Fibroblast of villous mesenchyme (primary cell): ENCODE data around the gene FUT3. TPM values are rescaled to one million over a fixed set of nuclear protein-coding genes. Genes with fewer than 3 reads are reported as not detected.

Source experiments
- DNase-seq: peaks from one replicate; pipeline ENCODE4 v3.0.0-alpha.2; 2010; ENCODE audit warnings: low read depth
- H3K4me3 ChIP-seq: 2 replicates; pipeline ENCODE4 v1.5.1; 2011; ENCODE audit warnings: low read depth, mild to moderate bottlenecking, low read length
- CTCF ChIP-seq: IDR thresholded peaks from 2 replicates; pipeline ENCODE4 v1.5.1; 2012; ENCODE audit warnings: low read depth, mild to moderate bottlenecking, low read length; ENCODE audit not compliant: insufficient read depth
- total RNA-seq: library from RNA; depleted of rRNA; stranded (reverse); fragments of >200 nt; gene quantifications from 2 replicates; pipeline ENCODE4 v1.2.3, GENCODE V29; 2012

The FUT3 gene
- total RNA-seq, 1 donor, result under 0.01 TPM

GRCh38 chr19:5798244-5798643 lies 53.0 kb downstream of the FUT3 start:
- H3K4me3 ChIP-seq, result no peak overlapping the region
- DNase-seq, result no peak
- TF ChIP-seq CTCF, result no peak

DNA sequence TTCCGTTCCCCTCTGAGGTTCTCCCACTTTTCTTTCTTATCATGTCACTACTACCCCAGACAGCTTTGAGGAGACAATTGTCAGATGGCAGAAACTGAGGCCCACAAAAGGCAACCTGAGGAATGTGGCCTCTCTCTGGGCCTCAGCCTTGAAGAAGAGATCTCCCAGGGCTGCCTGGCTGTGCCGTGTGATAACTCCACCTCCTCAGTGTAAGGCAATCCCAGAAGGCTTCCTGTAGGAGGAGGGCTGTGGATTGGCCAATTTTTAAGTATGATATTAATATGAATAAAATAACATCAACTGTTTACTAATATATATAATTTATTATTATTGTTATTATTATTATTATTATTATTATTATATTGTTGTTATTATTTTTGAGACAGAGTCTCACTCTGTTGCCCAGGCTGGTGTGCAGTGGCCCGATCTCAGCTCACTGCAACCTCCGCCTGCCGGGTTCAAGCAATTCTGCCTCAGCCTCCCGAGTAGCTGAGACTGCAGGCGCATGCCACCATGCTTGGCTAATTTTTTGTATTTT lies 55.8 kb downstream of the FUT3 start:
- DNase-seq, result no peak
- no peak for TF ChIP-seq CTCF
- H3K4me3 ChIP-seq, result no peak overlapping the region

DNA sequence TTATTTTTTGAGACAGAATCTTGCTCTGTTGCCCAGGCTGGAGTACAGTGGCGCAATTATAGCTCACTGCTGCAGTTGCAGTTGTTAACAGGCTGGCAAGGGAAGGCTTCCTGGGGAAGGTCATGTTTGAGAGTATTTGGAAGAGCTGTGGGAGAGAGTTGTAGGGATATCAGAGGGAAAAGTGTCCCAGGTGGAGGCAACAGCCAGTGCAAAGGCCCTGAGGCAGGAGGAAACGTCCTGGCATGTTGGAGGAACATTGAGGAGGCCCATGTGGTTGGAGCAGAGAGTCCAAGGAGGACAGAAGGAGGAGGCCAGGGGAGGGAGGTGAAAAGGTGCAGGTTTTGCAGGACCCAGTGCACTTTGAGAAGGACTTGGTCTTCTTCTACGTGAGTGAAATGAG lies 58.1 kb downstream of the FUT3 start:
- DNase-seq, result no peak
- no peak for TF ChIP-seq CTCF
- no peak overlapping the region for H3K4me3 ChIP-seq

Other genes starting within 250 kb of the FUT3 start
- 30.6 and 39.7 TPM in 2 replicates for gene SAFB2, start 228.7 kb downstream of the FUT3 start, total RNA-seq
- gene SAFB, start 228.4 kb downstream of the FUT3 start, total RNA-seq, result 37.4 and 40.6 TPM in 2 replicates
- gene MICOS13, start 170.9 kb downstream of the FUT3 start, total RNA-seq, result 21.2 and 31.9 TPM in 2 replicates
- 6.5 and 9.0 TPM in 2 replicates for gene HSD11B1L, start 170.4 kb downstream of the FUT3 start, total RNA-seq
- gene RPL36, start 161.2 kb downstream of the FUT3 start, total RNA-seq, result 257 and 261 TPM in 2 replicates
- gene LONP1, start 131.3 kb downstream of the FUT3 start, total RNA-seq, result 65.2 and 116 TPM in 2 replicates
- gene CATSPERD, start 130.8 kb downstream of the FUT3 start, total RNA-seq, result not detected in 2 replicates
- under 0.01 and 0.32 TPM in 2 replicates for gene PRR22, start 66.7 kb downstream of the FUT3 start, total RNA-seq
- 15.8 and 19.9 TPM in 2 replicates for gene DUS3L, start 60.3 kb downstream of the FUT3 start, total RNA-seq
- 0.32 TPM in 1 of 2 replicates, not detected in the other for gene NRTN, start 46.4 kb downstream of the FUT3 start, total RNA-seq
- gene FUT6, start 11.7 kb downstream of the FUT3 start, total RNA-seq, result not detected in 2 replicates
- gene FUT5, start 19.1 kb upstream of the FUT3 start, total RNA-seq, result not detected in 2 replicates
- gene NDUFA11, start 52.3 kb upstream of the FUT3 start, total RNA-seq, result 257 and 321 TPM in 2 replicates
- gene VMAC, start 53.4 kb upstream of the FUT3 start, total RNA-seq, result 5.2 and 6.8 TPM in 2 replicates
- 1.7 and 3.9 TPM in 2 replicates for gene CAPS, start 62.8 kb upstream of the FUT3 start, total RNA-seq
- gene RANBP3, start 126.7 kb upstream of the FUT3 start, total RNA-seq, result 45.8 and 47.4 TPM in 2 replicates